Vagina (tissue), 2 donors: ENCODE data around the gene PLXDC1.

Experiments
- CTCF ChIP-seq, 3 experiments: fragments of 450-650 bp in 2 of 3; fragments of 200-600 bp in 1 of 3; sonication (generic) in 1 of 3; IDR thresholded peaks; one replicate each; pipeline ENCODE4 v1.5.1; 2017 to 2019; ENCODE audit warnings: antibody characterized with exemption in 3 of 3, mild to moderate bottlenecking in 2 of 3, moderate library complexity in 2 of 3
- POLR2AphosphoS5 ChIP-seq, 2 donors: sonication (generic); formaldehyde crosslinking; IDR thresholded peaks; one replicate each; pipeline ENCODE4 v1.9.0; 2017; ENCODE audit warnings: antibody characterized with exemption in 2 of 2, mild to moderate bottlenecking in 2 of 2, low read depth in 1 of 2; ENCODE audit not compliant: insufficient read depth in 1 of 2

GRCh38 chr17:39016193-39017153 is 135.0 kb downstream of the PLXDC1 start:
- TF ChIP-seq CTCF (IDR thresholded peaks at IDR 0.05) (no peak), POLR2AphosphoS5 (IDR thresholded peaks at IDR 0.05; ENCODE audit: insufficient read depth in 1 of 2, low read depth in 1 of 2) (no peak)
